Hepatocyte (in vitro differentiated cells): ENCODE data around the gene ULK4. TPM values are rescaled to one million over a fixed set of nuclear protein-coding genes. Genes with fewer than 3 reads are reported as not detected.

Experiments
- DNase-seq: peaks from one replicate; pipeline ENCODE4 v3.0.0-alpha.2; 2016; ENCODE audit warnings: low spot score
- H2AFZ ChIP-seq: fragments of 200-600 bp; sonication (generic); 2 replicates; pipeline ENCODE4 v1.6.0; 2016; ENCODE audit warnings: antibody characterized with exemption, mild to moderate bottlenecking
- H3K27ac ChIP-seq: fragments of 200-600 bp; sonication (generic); 2 replicates; pipeline ENCODE4 v1.5.1; 2016; ENCODE audit warnings: mild to moderate bottlenecking
- H3K27me3 ChIP-seq: fragments of 200-600 bp; sonication (generic); 2 replicates; pipeline ENCODE4 v1.6.1; 2016
- H3K36me3 ChIP-seq: fragments of 200-600 bp; sonication (generic); replicated peaks from 2 replicates; pipeline ENCODE4 v1.5.1; 2016; ENCODE audit warnings: low read depth; ENCODE audit not compliant: insufficient read depth
- H3K4me1 ChIP-seq: fragments of 200-600 bp; sonication (generic); 2 replicates; pipeline ENCODE4 v1.5.1; 2016; ENCODE audit warnings: mild to moderate bottlenecking, moderate library complexity; ENCODE audit not compliant: insufficient read depth
- H3K4me2 ChIP-seq: fragments of 200-600 bp; sonication (generic); 2 replicates; pipeline ENCODE4 v1.6.0; 2016
- H3K4me3 ChIP-seq: fragments of 200-600 bp; sonication (generic); 2 replicates; pipeline ENCODE4 v1.5.1; 2016; ENCODE audit warnings: mild to moderate bottlenecking
- H3K79me2 ChIP-seq: fragments of 200-600 bp; sonication (generic); 2 replicates; pipeline ENCODE4 v1.6.0; 2017; ENCODE audit warnings: mild to moderate bottlenecking
- H3K9me2 ChIP-seq: fragments of 200-600 bp; sonication (generic); replicated peaks from 2 replicates; pipeline ENCODE4 v1.6.0; 2017; ENCODE audit warnings: mild to moderate bottlenecking; ENCODE audit not compliant: insufficient read depth
- H3K9me3 ChIP-seq: fragments of 200-600 bp; sonication (generic); 2 replicates; pipeline ENCODE4 v1.5.1; 2016; ENCODE audit warnings: low read depth, mild to moderate bottlenecking
- H4K20me1 ChIP-seq: fragments of 200-600 bp; sonication (generic); 2 replicates; pipeline ENCODE4 v1.6.0; 2016; ENCODE audit warnings: mild to moderate bottlenecking; ENCODE audit not compliant: insufficient read depth, poor library complexity, severe bottlenecking
- CTCF ChIP-seq: fragments of 200-600 bp; sonication (generic); IDR thresholded peaks from 2 replicates; pipeline ENCODE4 v1.5.1; 2016; ENCODE audit warnings: antibody characterized with exemption, mild to moderate bottlenecking; ENCODE audit not compliant: poor library complexity
- EZH2 ChIP-seq: fragments of 200-600 bp; sonication (generic); IDR thresholded peaks from 2 replicates; pipeline ENCODE4 v1.6.1; 2016; ENCODE audit warnings: antibody characterized with exemption, mild to moderate bottlenecking, borderline replicate concordance
- EZH2phosphoT487 ChIP-seq: fragments of 200-600 bp; sonication (generic); IDR thresholded peaks from one replicate; pipeline ENCODE4 v1.6.1; 2018; ENCODE audit warnings: antibody characterized with exemption, mild to moderate bottlenecking, low read depth, moderate library complexity; ENCODE audit not compliant: unreplicated experiment, severe bottlenecking
- WGBS: methylation state at CpG from one replicate; pipeline ENCODE4 v1.1.6; 2016; ENCODE audit warnings: low lambda C conversion rate; ENCODE audit errors: missing lambda C conversion rate; 5-methylcytosine and 5-hydroxymethylcytosine counted together
- polyA plus RNA-seq: library from polyadenylated mRNA; unstranded; fragments of >200 nt; fragmentation: Nextera tagmentation; extraction: Ambion mirVana; gene quantifications from 2 replicates; pipeline ENCODE4 v1.2.1, GENCODE V29; 2016
- total RNA-seq: library from RNA; depleted of rRNA; stranded (reverse); fragments of >200 nt; gene quantifications from 2 replicates; pipeline ENCODE4 v1.2.3, GENCODE V29; 2014

ULK4 gene
- total and polyA plus RNA-seq, 2 experiments from 2014 or later: 3.8 to 9.1 TPM

- no peak overlapping the region for H2AFZ ChIP-seq
- no peaks in the 10 kb centered on the region for H3K79me2 ChIP-seq
- no peak overlapping the region for H3K4me2 ChIP-seq
- DNase-seq: no peak
- no peak overlapping the region for H3K27ac ChIP-seq
- 89% methylated on average over 4 of the region's 4 CpGs for WGBS
- no peaks in the 10 kb centered on the region for H3K27me3 ChIP-seq
- no peaks in the 10 kb centered on the region for H3K4me1 ChIP-seq
- no peak overlapping the region for H3K4me3 ChIP-seq
- H3K9me2 ChIP-seq: no peaks in the 10 kb centered on the region
- no peak for TF ChIP-seq CTCF
- H3K36me3 ChIP-seq: no peaks in the 10 kb centered on the region
- no peaks in the 10 kb centered on the region for H3K9me3 ChIP-seq
- no peaks in the 10 kb centered on the region for H4K20me1 ChIP-seq
These were observed 530.5 kb downstream of the ULK4 start for GRCh38 chr3:41431386-41431785.

- no peak for DNase-seq
- Histone ChIP-seq H3K36me3 (no peaks in the 10 kb centered on the region), H3K9me3 (no peaks in the 10 kb centered on the region), H2AFZ (no peak overlapping the region), H3K4me3 (no peak overlapping the region), H3K4me2 (no peak overlapping the region), H3K4me1 (no peaks in the 10 kb centered on the region), H3K79me2 (no peaks in the 10 kb centered on the region), H3K27me3 (no peaks in the 10 kb centered on the region), H4K20me1 (no peaks in the 10 kb centered on the region), H3K27ac (no peak overlapping the region), H3K9me2 (no peaks in the 10 kb centered on the region)
- 96% methylated on average over 12 of the region's 12 CpGs for WGBS
- TF ChIP-seq EZH2 (no peak), CTCF (no peak), EZH2phosphoT487 (no peak)
These were observed 531.0 kb downstream of the ULK4 start for GRCh38 chr3:41430886-41431285.

- Histone ChIP-seq H3K4me1 (no peaks in the 10 kb centered on the region), H4K20me1 (no peaks in the 10 kb centered on the region), H3K27me3 (no peaks in the 10 kb centered on the region), H3K36me3 (no peaks in the 10 kb centered on the region), H2AFZ (no peak overlapping the region), H3K27ac (no peak overlapping the region), H3K9me2 (no peaks in the 10 kb centered on the region), H3K79me2 (no peaks in the 10 kb centered on the region), H3K9me3 (no peaks in the 10 kb centered on the region), H3K4me3 (no peak overlapping the region), H3K4me2 (no peak overlapping the region)
- no peak for DNase-seq
- TF ChIP-seq EZH2phosphoT487: no peak
- no peak for TF ChIP-seq CTCF
- no peak for TF ChIP-seq EZH2
- WGBS: 91% methylated on average over 3 of the region's 3 CpGs
These were observed 531.5 kb downstream of the ULK4 start for GRCh38 chr3:41430391-41430790.

- no peaks in the 10 kb centered on the region for H3K27me3 ChIP-seq
- no peak overlapping the region for H3K4me3 ChIP-seq
- no peaks in the 10 kb centered on the region for H3K79me2 ChIP-seq
- TF ChIP-seq EZH2 (no peak), EZH2phosphoT487 (no peak), CTCF (no peak)
- WGBS: 65% methylated on average over 3 of the region's 3 CpGs
- no peaks in the 10 kb centered on the region for H3K4me1 ChIP-seq
- H3K9me2 ChIP-seq: no peaks in the 10 kb centered on the region
- H4K20me1 ChIP-seq: no peaks in the 10 kb centered on the region
- no peaks in the 10 kb centered on the region for H3K36me3 ChIP-seq
- H3K9me3 ChIP-seq: no peaks in the 10 kb centered on the region
- H2AFZ ChIP-seq: no peak overlapping the region
- H3K4me2 ChIP-seq: no peak overlapping the region
- DNase-seq: no peak
- no peak overlapping the region for H3K27ac ChIP-seq
These were observed 535.4 kb downstream of the ULK4 start for GRCh38 chr3:41426485-41426884.
